Measurements from ENCODE around the gene PPP2R2B.

Gene PPP2R2B

GRCh38 chr5:146884066-146884626 lies 5.6 kb upstream of the PPP2R2B start:
- DNase-seq = no peak

- DNase-seq = no peak
Observed at GRCh38 chr5:146883511-146883910, 5.0 kb upstream of the PPP2R2B start.

- peak; percentile 59 for DNase-seq
Observed at GRCh38 chr5:146880966-146881365, 2.4 kb upstream of the PPP2R2B start.

- DNase-seq = peak; percentile 31
Observed at GRCh38 chr5:146877783-146878475, 628 bp downstream of the PPP2R2B start.

GRCh38 chr5:146877178-146877681 lies 1.3 kb downstream of the PPP2R2B start:
- DNase-seq = no peak

GRCh38 chr5:146873186-146873917 lies 5.2 kb downstream of the PPP2R2B start:
- no peak for DNase-seq

- no peak for DNase-seq
Observed at GRCh38 chr5:146872188-146872587, 6.4 kb downstream of the PPP2R2B start.

- DNase-seq = no peak
Observed at GRCh38 chr5:146867996-146868708, 10.4 kb downstream of the PPP2R2B start.

GRCh38 chr5:146866263-146866662 lies 12.3 kb downstream of the PPP2R2B start:
- DNase-seq = no peak

GRCh38 chr5:146862641-146863040 lies 15.9 kb downstream of the PPP2R2B start:
- no peak for DNase-seq

- no peak for DNase-seq
Observed at GRCh38 chr5:146860213-146860893, 18.2 kb downstream of the PPP2R2B start.

- DNase-seq = no peak
Observed at GRCh38 chr5:146852089-146852488, 26.5 kb downstream of the PPP2R2B start.

- no peak for DNase-seq
Observed at GRCh38 chr5:146851133-146851532, 27.4 kb downstream of the PPP2R2B start.

- DNase-seq = no peak
Observed at GRCh38 chr5:146849694-146850303, 28.8 kb downstream of the PPP2R2B start.

- no peak for DNase-seq
Observed at GRCh38 chr5:146848133-146848532, 30.4 kb downstream of the PPP2R2B start.

GRCh38 chr5:146840016-146840415 lies 38.5 kb downstream of the PPP2R2B start:
- no peak for DNase-seq

- no peak for DNase-seq
Observed at GRCh38 chr5:146836226-146836842, 42.2 kb downstream of the PPP2R2B start.

GRCh38 chr5:146832985-146833732 lies 45.4 kb downstream of the PPP2R2B start:
- DNase-seq = no peak

GRCh38 chr5:146828385-146828784 lies 50.2 kb downstream of the PPP2R2B start:
- DNase-seq = no peak

- no peak for DNase-seq
Observed at GRCh38 chr5:146827901-146828300, 50.7 kb downstream of the PPP2R2B start.

- DNase-seq = peak; percentile 73
Observed at GRCh38 chr5:146825033-146825432, 53.5 kb downstream of the PPP2R2B start.
